Measurements from ENCODE around the gene PSKH1.

The PSKH1 gene

GRCh38 chr16:67968400-67969253 lies 75.6 kb downstream of the PSKH1 start, which contains the start of gene SLC12A4 (continued):
- TF ChIP-seq PRDM10 (tag by site-specific recombination; IDR thresholded peaks at IDR 0.05) (0 out of 2 replicates have a peak, but pooled peaks have one; percentile 6), ZNF658 (tag by site-specific recombination; IDR thresholded peaks at IDR 0.05) (no peak), ZNF391 (tag by site-specific recombination; IDR thresholded peaks at IDR 0.05; ENCODE audit: borderline replicate concordance, low read depth) (no peak), ZNF280D (tag by site-specific recombination; IDR thresholded peaks at IDR 0.05) (no peak), ZNF132 (tag by site-specific recombination; IDR thresholded peaks at IDR 0.05; ENCODE audit: borderline replicate concordance) (no peak), ZNF473 (tag by site-specific recombination; IDR thresholded peaks at IDR 0.05) (no peak), ZNF10 (tag by site-specific recombination; IDR thresholded peaks at IDR 0.05) (no peak), ZNF560 (tag by site-specific recombination; IDR thresholded peaks at IDR 0.05; ENCODE audit: borderline replicate concordance) (no peak), ZBTB7A (tag by site-specific recombination; IDR thresholded peaks at IDR 0.05; ENCODE audit: low read depth) (no peak), ZNF488 (tag by site-specific recombination; IDR thresholded peaks at IDR 0.05) (no peak), RBAK (tag by site-specific recombination; IDR thresholded peaks at IDR 0.05) (no peak), ZBTB8A (tag by site-specific recombination; IDR thresholded peaks at IDR 0.05) (no peak), ZNF670 (tag by site-specific recombination; IDR thresholded peaks at IDR 0.05; ENCODE audit: low read depth) (no peak), ZNF664 (tag by site-specific recombination; IDR thresholded peaks at IDR 0.05) (no peak), SCRT1 (tag by site-specific recombination; IDR thresholded peaks at IDR 0.05; ENCODE audit: borderline replicate concordance) (no peak), ZNF350 (tag by site-specific recombination; IDR thresholded peaks at IDR 0.05) (no peak), ZNF148 (tag by site-specific recombination; IDR thresholded peaks at IDR 0.05; ENCODE audit: borderline replicate concordance) (no peak), ZNF600 (tag by site-specific recombination; IDR thresholded peaks at IDR 0.05) (no peak), PBX3 (CRISPR knock-in tag; IDR thresholded peaks at IDR 0.05) (no peak), ZNF561 (tag by site-specific recombination; IDR thresholded peaks at IDR 0.05; ENCODE audit: borderline replicate concordance) (no peak; the same call in 1 of the 2 replicates), ZNF514 (tag by site-specific recombination; IDR thresholded peaks at IDR 0.05) (no peak), BCL6B (tag by site-specific recombination; IDR thresholded peaks at IDR 0.05) (no peak), ZNF433 (tag by site-specific recombination; IDR thresholded peaks at IDR 0.05; ENCODE audit: low read depth) (no peak), ZNF585B (tag by site-specific recombination; IDR thresholded peaks at IDR 0.05) (no peak)
